Measurements from ENCODE around the gene CCM2L. TPM values are rescaled to one million over a fixed set of nuclear protein-coding genes. Genes with fewer than 3 reads are reported as not detected.

CCM2L gene
- total and polyA plus RNA-seq, 2 donors (not counting 1 experiment from before 2014, with no cell fraction given): not detected

DNA sequence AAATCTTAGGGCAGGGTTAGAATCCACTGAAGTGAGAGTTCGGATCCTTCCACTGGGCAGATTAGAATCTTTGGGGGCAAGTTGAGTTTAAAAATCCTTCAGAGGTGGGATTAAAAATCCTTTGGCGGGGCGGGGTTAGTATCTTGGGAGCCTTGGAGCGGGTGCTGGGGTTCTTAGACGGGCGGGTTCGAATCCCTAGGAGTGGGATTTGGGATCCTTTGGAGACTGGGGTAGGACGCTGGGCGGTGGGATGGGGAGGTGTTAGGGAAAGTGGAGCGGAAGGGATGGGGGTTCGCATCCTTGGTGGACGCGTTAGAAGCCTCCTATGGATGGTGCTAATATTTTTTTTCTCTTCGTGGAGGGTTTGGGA is 41.5 kb downstream of the CCM2L start:
- 19% methylated on average over 13 of the region's 14 CpGs for WGBS (ENCODE audit: insufficient coverage)
- peak overlapping the region; percentile 87 for H3K9ac ChIP-seq (ENCODE audit: low read length)
- H3K27ac ChIP-seq (ENCODE audit: low read length in 2 of 2): peak overlapping the region in 1 of 2 donors; percentile 76
- H3K4me2 ChIP-seq (replicated peaks; ENCODE audit: low read depth, low read length, poor library complexity, severe bottlenecking): peak overlapping the region; percentile 100
- H3K79me2 ChIP-seq (ENCODE audit: control insufficient read depth, insufficient read depth, low read length): peaks cover 1% of the 10 kb centered on the region
- peak overlapping the region; percentile 79 for H2AFZ ChIP-seq (ENCODE audit: insufficient read depth, low read depth, low read length, poor library complexity, severe bottlenecking)
- H3K9me3 Mint-ChIP-seq (ENCODE audit: insufficient read depth): no peaks in the 10 kb centered on the region
- intact Hi-C loops (cut with micrococcal nuclease): loop anchor here (1.0 kb wide), 1 partner anchor 11 kb away; no protein-coding TSS in a partner anchor
- peaks cover 0 to 3% (median 0%) of the 10 kb centered on the region in 4 experiments for H3K27me3 ChIP-seq (replicated peaks in 1 of 4; ENCODE audit: control extremely low read depth in 1 of 4, control insufficient read depth in 3 of 4, insufficient read depth in 4 of 4, low read length in 3 of 4)
- TF ChIP-seq, protein P1, sequence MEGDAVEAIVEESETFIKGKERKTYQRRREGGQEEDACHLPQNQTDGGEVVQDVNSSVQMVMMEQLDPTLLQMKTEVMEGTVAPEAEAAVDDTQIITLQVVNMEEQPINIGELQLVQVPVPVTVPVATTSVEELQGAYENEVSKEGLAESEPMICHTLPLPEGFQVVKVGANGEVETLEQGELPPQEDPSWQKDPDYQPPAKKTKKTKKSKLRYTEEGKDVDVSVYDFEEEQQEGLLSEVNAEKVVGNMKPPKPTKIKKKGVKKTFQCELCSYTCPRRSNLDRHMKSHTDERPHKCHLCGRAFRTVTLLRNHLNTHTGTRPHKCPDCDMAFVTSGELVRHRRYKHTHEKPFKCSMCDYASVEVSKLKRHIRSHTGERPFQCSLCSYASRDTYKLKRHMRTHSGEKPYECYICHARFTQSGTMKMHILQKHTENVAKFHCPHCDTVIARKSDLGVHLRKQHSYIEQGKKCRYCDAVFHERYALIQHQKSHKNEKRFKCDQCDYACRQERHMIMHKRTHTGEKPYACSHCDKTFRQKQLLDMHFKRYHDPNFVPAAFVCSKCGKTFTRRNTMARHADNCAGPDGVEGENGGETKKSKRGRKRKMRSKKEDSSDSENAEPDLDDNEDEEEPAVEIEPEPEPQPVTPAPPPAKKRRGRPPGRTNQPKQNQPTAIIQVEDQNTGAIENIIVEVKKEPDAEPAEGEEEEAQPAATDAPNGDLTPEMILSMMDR (IDR thresholded peaks at IDR 0.05): no peak
- TF ChIP-seq EZH2 (IDR thresholded peaks at IDR 0.05; ENCODE audit: borderline replicate concordance, insufficient read depth, low read depth, low read length, poor library complexity, severe bottlenecking): no peak
- H3K36me3 ChIP-seq (replicated peaks in 1 of 2; ENCODE audit: control extremely low read depth in 1 of 2, control insufficient read depth in 1 of 2, extremely low read depth in 1 of 2, insufficient read depth in 2 of 2, low read length in 1 of 2): peaks cover 0 to 5% of the 10 kb centered on the region in 2 experiments
- H3K4me3 Mint-ChIP-seq: peak overlapping the region; percentile 90
- DNase-seq: no peak
- peak overlapping the region; percentile 30 to 93 (median 77) for H3K4me3 ChIP-seq (ENCODE audit: control extremely low read depth in 1 of 5, extremely low read depth in 1 of 5, insufficient read depth in 1 of 5, low read depth in 2 of 5, low read length in 4 of 5)
- ChIA-PET POLR2A (interaction anchor here (2.5 kb wide), 1 partner anchor 11 kb away, joined by 25 read pairs; no protein-coding TSS in a partner anchor), CTCF (interaction anchor here (2.3 to 4.5 kb wide), 3 partner anchors 17 to 39 kb away, joined by 16 to 27 read pairs (median 26); no protein-coding TSS in a partner anchor)
- peak overlapping the region; percentile 90 for H3K27ac Mint-ChIP-seq
- H3K4me1 Mint-ChIP-seq: peaks cover 40% of the 10 kb centered on the region
- no peaks in the 10 kb centered on the region for H4K20me1 ChIP-seq (ENCODE audit: control insufficient read depth, insufficient read depth, low read length, poor library complexity, severe bottlenecking)
- H3K27me3 Mint-ChIP-seq: no peaks in the 10 kb centered on the region
- no peaks in the 10 kb centered on the region for H3K9me3 ChIP-seq (ENCODE audit: control extremely low read depth in 1 of 3, control insufficient read depth in 2 of 3, insufficient read depth in 1 of 3, low read length in 2 of 3)
- peaks cover 29 to 50% of the 10 kb centered on the region in 2 donors for H3K4me1 ChIP-seq (ENCODE audit: control insufficient read depth in 2 of 2, insufficient read depth in 2 of 2, low read length in 2 of 2)
- no peak for ATAC-seq (ENCODE audit: low read depth)

DNA sequence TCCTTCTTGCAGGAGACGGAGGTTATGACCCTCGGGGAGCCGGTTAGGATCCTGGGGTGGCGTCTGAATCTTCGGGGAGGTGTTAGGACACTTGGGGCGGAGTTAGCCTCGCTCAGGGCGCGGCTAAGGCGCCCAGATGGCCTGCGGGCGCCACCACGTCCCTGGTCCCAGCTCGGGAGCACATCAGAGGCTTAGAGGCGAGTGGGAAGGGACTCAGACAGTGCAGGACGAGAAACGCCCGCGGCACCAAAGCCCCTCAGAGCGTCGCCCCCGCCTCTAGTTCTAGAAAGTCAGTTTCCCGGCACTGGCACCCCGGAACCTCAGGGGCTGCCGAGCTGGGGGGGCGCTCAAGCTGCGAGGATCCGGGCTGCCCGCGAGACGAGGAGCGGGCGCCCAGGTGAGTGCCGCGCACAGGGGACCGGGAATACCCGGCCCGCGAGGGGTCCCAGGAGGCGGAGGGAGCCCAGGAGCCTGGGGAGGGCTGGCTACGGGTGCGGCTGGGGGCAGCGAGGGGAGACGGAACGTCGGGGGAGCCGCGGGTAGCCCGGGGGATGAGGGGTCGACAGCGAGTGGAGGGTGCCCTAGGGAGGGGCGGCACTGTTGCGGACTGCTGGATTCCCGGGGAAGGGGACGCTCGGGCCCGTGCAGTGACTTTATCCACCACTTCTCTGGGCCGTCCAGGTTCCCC is 42.0 kb downstream of the CCM2L start, which contains the start of gene HCK:
Gene HCK, plus strand, starts transcription at position 153 of the 688 bp plus-strand sequence.
- Histone ChIP-seq H2AFZ (ENCODE audit: insufficient read depth, low read depth, low read length, poor library complexity, severe bottlenecking) (peak within 1 kb of the TSS; percentile 79), H3K27ac (ENCODE audit: low read length in 2 of 2) (peak within 1 kb of the TSS; percentile 76 to 82), H3K9ac (ENCODE audit: low read length) (peak within 1 kb of the TSS; percentile 87), H3K4me3 (ENCODE audit: control extremely low read depth in 1 of 5, extremely low read depth in 1 of 5, insufficient read depth in 1 of 5, low read depth in 2 of 5, low read length in 4 of 5) (peak within 1 kb of the TSS; percentile 35 to 93 (median 77)), H3K9me3 (ENCODE audit: control extremely low read depth in 1 of 3, control insufficient read depth in 2 of 3, insufficient read depth in 1 of 3, low read length in 2 of 3) (no peaks in the 10 kb centered on the region), H3K4me2 (replicated peaks; ENCODE audit: low read depth, low read length, poor library complexity, severe bottlenecking) (peak within 1 kb of the TSS; percentile 100), H3K4me1 (ENCODE audit: control insufficient read depth in 2 of 2, insufficient read depth in 2 of 2, low read length in 2 of 2) (peaks cover 33 to 55% of the 10 kb centered on the region in 2 donors), H3K79me2 (ENCODE audit: control insufficient read depth, insufficient read depth, low read length) (peaks cover 6% of the 10 kb centered on the region), H3K36me3 (replicated peaks in 1 of 2; ENCODE audit: control extremely low read depth in 1 of 2, control insufficient read depth in 1 of 2, extremely low read depth in 1 of 2, insufficient read depth in 2 of 2, low read length in 1 of 2) (peaks cover 0 to 5% of the 10 kb centered on the region in 2 experiments), H3K27me3 (replicated peaks in 1 of 4; ENCODE audit: control extremely low read depth in 1 of 4, control insufficient read depth in 3 of 4, insufficient read depth in 4 of 4, low read length in 3 of 4) (peaks cover 0 to 3% (median 0%) of the 10 kb centered on the region in 4 experiments), H4K20me1 (ENCODE audit: control insufficient read depth, insufficient read depth, low read length, poor library complexity, severe bottlenecking) (no peaks in the 10 kb centered on the region)
- peak; percentile 44 for ATAC-seq (ENCODE audit: low read depth)
- TF ChIP-seq EZH2 (IDR thresholded peaks at IDR 0.05; ENCODE audit: borderline replicate concordance, insufficient read depth, low read depth, low read length, poor library complexity, severe bottlenecking): no peak
- TF ChIP-seq, protein P1 (IDR thresholded peaks at IDR 0.05): no peak
- Mint-ChIP-seq H3K27me3 (no peaks in the 10 kb centered on the region), H3K9me3 (ENCODE audit: insufficient read depth) (no peaks in the 10 kb centered on the region), H3K4me1 (peaks cover 45% of the 10 kb centered on the region), H3K27ac (peak within 1 kb of the TSS; percentile 90), H3K4me3 (peak within 1 kb of the TSS; percentile 90)
- CTCF ChIA-PET: interaction anchor here (1.2 to 4.5 kb wide), 5 partner anchors 11 to 38 kb away, joined by 3 to 27 read pairs (median 16); no protein-coding TSS in a partner anchor
- POLR2A ChIA-PET: interaction anchor here (0.6 to 2.5 kb wide), 4 partner anchors 9 to 319 kb away, joined by 3 to 25 read pairs (median 3); no protein-coding TSS in a partner anchor
- peak; percentile 54 for DNase-seq
- under 1% methylated on average over 56 of the region's 58 CpGs for WGBS (ENCODE audit: insufficient coverage)
- intact Hi-C loops (cut with micrococcal nuclease): loop anchor here (1.0 kb wide), 1 partner anchor 12 kb away; no protein-coding TSS in a partner anchor
